22Rv1 (cell line): ENCODE measurements around the gene WIPF1.

Experiments
- ZFX ChIP-seq: fragments of 450-650 bp; IDR thresholded peaks from 2 replicates; pipeline ENCODE4 v1.6.1; 2017; ENCODE audit warnings: antibody characterized with exemption, borderline replicate concordance
- TF ChIP-seq, protein P1 (sequence below): fragments of 450-650 bp; IDR thresholded peaks from 2 replicates; pipeline ENCODE4 v1.5.1; 2017; ENCODE audit warnings: mild to moderate bottlenecking

DNA sequence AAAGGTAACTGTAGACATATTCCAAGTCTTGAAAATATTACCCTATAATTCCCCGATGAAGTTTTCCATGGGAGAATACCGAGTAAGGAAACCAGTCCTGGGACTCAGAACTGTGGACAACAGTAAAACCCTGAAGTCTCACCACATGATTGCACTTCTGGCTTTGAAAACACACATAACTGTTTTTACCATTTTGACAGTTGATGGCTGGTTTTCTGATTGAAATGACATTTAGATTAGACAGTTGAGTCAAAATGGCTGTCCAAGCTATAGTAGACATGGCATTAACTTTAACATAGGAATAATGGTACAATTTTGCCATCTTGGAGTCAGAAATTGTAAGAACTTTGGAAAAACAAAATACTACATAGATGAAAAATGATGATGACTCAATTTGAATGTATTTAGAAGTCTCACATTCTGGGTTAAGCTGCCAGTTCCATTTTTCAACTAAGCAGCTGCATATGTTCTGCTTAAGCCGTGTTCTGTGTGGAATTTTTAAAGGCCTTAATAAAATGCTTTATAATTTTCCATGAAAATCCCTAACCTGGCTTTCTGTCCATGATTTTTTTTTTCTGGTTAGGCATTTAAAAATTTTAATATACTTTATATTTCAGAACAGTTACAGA is 38.3 kb upstream of the WIPF1 start:
- TF ChIP-seq, protein P1, sequence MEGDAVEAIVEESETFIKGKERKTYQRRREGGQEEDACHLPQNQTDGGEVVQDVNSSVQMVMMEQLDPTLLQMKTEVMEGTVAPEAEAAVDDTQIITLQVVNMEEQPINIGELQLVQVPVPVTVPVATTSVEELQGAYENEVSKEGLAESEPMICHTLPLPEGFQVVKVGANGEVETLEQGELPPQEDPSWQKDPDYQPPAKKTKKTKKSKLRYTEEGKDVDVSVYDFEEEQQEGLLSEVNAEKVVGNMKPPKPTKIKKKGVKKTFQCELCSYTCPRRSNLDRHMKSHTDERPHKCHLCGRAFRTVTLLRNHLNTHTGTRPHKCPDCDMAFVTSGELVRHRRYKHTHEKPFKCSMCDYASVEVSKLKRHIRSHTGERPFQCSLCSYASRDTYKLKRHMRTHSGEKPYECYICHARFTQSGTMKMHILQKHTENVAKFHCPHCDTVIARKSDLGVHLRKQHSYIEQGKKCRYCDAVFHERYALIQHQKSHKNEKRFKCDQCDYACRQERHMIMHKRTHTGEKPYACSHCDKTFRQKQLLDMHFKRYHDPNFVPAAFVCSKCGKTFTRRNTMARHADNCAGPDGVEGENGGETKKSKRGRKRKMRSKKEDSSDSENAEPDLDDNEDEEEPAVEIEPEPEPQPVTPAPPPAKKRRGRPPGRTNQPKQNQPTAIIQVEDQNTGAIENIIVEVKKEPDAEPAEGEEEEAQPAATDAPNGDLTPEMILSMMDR = no peak
- TF ChIP-seq ZFX = no peak
